IPS-NIHi11 (cell line): ENCODE measurements around the gene EEFSEC.
A peak's percentile ranks its signal among the peaks of the same experiment; 100 is the strongest.

Experiments
- DNase-seq: peaks from one replicate; pipeline ENCODE4 v3.0.0; 2012; ENCODE audit warnings: mixed read lengths, low spot score

The EEFSEC gene

DNA sequence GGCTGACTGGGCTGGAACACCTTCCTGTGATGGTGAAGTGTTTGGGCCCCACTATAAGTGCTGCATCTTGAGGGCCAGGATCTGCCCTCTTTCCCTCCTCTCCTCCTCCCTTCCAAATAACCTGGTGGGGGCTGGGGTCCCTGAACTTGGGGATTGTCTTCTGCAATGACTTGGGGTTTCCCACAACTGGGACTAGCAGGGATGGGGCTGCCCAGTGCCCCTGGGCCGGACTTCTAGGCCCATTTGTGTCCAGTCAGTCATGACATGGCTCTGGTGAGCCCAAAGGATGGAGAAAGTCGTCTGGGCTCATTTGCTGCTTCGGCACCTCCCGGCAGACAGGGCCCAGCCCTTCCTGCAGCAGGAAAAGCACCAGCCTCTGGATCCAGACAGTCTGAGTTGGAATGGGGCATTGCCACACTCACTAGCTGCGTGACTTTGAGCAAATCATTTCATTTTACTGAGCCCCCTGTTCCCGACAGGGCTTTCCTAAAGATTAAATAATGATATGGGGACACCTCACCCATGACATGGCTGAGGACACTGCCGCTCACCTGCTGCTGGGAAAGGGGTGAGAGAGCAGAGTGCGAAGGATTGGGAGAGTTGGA lies 200.2 kb downstream of the EEFSEC start:
- no peak for DNase-seq

DNA sequence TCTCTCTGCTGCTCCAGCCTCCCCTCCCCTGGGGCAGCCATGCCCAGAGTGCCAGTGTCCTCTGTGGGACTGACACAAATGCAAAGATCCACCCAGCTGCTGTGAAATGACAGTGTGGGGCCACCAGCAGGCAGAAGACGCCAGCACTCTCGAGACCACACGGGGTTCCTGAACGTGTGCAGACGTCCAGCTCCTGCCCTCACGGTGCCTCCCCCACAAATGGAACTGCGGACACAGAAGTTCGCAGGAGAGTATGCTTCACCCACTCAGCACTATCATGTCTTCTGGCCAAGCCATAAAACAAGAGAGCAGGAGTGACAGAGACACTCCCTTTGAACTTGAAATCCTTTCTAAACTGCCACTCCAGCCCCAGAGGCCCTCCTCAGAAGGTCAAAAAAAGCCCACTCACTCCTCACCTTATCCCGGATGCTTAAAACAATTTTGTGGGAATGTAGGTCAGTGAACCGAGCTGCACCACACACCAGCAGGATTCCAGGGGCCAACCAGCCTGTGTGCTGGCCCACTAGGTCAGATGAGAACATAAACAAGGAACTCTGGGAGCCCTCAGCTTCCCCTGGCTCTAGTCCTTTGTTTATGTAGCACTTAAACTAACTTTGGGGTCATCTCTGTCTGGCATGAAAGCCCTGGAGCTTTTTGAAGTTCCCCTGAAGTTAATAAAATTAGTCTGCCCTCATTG lies 200.9 kb downstream of the EEFSEC start:
- DNase-seq, result no peak

DNA sequence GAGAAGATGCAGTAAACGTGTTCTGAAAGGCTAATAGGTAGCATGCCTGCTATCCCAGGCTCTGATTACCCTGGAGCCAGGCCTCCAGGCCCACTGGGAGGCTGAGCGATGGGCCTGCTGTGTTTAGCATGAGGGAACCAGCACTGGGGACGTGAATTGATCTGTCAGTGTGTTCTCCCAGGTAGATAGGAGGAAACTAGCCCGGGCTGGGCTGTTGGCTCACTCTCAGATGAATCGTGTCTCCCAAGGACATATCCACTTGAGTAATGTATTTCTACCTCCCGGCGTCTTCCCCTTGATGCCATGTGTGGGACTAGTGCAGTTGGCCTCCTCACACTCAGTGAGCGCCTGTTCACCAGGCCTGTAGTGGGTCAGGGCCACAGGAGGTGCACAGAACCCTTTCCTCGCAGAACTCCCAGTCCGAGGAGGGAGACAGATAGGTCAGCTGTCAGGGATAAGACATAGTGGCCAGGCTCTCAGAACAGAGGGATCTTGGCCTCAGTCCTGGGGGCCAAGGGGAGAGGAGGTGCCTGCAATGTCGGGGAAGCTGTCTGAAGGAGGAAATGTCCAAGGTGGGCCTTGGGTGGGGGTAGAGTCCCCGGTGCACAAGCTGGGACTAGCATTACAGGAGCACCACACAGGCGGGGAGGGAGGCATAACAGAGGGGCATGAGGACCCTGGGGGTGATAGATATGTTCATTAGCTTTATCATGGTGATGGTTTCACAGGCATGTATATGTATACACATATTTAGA lies 201.7 kb downstream of the EEFSEC start:
- DNase-seq, result no peak

DNA sequence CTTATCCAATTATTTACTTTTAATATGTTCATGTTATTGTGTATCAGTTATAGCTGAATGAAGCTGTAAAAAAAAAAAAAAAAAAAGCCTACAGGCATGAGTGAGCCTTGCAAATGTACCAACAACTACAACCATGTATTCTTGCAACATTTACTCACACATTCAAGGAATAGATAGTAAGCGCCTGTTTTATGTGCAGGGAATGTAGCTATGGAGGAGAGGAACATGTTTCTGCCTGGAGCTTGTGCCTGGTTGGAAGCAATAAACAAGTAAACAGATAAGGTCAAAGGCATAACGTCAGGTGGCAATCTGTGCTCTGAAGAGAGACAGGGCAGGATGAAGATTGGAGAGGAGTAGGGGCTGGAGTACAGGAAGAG lies 202.2 kb downstream of the EEFSEC start:
- no peak for DNase-seq

DNA sequence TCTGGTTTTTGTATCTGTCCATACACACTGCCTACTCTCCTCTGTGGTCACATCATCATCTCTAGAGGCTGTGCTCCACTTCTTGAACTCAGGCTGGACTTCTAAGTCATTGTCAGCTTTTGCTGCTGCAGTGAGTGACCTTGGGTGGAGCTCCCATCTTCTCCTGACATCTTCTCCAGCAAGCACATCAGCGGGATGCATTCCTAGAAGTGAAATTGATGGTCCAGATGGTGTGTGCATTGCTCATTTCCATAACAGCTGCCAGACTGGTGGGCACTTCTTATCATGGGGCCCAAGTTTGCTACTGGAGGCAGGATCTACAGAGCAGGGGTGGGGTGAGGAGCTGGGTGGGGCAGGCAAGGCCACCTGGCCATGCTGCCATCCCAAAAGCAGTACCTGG lies 203.5 kb downstream of the EEFSEC start:
- DNase-seq, result no peak

DNA sequence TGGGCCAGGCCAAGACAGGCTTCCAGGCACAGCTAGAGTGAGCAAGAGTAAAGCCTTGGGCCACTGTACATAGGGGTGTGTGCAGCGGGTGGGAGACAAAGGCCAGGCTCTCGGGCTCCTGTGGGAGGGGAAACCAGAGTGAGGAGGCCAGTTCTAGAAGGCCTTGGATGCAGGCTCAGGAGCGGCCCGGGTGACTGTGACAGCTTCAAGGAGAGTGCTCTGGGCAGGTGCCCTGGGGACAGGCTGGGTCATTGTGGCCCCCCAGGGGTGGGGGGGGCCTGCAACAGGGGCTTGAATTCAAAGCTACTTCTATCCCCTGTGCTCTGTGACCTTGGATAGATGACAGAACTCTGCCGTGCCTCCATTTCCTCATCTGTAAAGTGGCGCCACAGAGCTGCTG lies 204.3 kb downstream of the EEFSEC start:
- DNase-seq, result no peak

DNA sequence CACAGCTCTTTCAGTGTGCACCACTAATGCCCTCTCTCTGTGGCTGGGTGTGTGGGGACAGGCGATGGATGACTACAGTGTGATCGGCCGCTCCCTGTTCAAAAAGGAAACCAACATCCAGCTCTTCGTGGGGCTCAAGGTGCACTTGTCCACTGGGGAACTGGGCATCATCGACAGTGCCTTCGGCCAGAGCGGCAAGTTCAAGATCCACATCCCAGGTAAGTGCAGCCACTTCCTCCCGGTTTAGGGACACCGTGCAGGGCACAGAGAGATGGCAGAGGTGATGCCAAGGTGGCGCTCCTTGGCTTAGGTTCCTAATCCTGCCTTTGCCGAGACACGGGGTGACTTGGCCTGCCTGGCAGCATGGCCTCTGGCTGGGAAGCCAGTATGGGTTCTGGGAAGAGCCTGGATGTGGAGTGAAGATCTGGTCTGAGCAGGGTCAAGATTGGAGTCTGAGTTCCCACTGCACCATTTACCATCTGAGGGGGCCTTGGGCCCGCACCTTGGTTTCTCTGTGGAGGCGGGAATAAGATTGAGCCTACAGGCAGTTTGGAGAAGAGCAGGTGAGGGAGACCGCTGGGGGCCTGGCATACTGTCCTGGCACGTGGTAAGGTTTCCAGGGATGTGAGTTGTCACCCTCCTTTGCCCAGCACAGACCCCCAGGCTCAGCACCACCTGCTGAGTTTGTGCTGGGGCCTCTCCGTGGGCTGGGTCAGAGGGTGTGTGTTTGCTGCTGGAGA lies 205.0 kb downstream of the EEFSEC start:
- DNase-seq, result no peak

DNA sequence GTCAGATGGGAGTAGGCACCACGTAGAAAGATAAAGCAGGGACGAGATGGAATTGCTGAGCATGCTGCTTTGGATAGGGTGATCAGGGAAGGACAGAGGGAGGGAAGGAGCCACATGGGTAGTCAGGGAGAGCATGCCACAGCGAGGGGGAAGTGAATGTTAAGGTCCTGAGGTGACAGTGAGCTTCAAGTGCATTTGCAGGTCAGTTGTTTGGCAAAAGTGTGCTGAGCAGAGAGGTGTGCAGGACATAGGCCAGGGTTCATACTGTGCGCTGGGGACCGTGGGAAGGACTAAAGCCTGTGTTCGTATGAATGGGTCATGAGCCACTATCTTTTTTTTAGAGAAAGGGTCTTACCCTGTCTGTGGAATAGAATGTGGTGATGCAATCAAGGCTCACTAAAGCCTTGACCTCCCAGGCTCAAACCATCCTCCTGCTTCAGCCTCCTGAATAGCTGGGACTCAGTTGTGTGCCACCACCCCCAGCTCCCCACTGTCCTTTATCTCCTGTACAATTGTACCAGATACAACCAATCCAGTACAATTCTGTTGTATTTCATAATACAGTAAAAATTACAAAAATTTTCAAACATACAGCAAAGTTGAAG lies 205.9 kb downstream of the EEFSEC start:
- no peak for DNase-seq

DNA sequence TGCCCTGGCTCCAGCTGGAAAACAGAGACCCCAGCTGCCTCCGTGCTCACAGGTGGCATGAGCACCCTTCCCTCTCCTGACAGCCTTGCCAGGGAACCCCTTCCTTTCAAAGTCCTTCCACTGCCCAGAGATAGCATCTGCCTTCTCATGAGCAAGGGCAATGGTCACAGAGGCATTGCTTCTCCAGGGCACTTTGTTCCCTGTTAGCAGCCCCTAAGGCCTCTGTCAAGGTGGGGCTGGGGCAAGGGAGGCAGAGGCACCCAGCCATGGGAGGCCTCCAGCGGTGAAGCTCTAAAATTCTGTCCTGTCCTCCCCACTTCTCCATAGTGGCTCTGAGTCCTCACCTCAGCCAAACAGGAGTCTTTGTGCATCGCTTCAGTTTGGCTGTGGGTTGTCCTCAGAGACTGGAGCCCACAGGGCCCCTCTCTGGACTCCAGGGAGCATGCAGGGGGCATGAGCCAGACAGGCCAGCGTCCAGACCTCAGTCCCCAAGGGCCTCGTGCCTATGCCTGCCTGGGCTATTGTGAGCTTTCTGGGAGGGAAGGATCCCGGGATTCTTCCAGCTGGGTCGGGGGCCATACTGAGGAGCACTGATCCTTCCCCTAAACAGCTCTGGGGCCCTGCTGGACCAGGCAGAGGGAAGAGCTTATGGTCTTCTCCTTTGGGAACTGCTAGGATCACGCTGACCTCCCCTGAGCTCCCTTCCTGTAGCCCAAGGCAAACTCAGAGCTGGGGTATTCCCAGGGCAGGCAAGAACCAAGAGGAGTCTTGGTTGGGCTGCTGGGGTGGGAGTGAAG lies 206.8 kb downstream of the EEFSEC start:
- DNase-seq, result no peak

DNA sequence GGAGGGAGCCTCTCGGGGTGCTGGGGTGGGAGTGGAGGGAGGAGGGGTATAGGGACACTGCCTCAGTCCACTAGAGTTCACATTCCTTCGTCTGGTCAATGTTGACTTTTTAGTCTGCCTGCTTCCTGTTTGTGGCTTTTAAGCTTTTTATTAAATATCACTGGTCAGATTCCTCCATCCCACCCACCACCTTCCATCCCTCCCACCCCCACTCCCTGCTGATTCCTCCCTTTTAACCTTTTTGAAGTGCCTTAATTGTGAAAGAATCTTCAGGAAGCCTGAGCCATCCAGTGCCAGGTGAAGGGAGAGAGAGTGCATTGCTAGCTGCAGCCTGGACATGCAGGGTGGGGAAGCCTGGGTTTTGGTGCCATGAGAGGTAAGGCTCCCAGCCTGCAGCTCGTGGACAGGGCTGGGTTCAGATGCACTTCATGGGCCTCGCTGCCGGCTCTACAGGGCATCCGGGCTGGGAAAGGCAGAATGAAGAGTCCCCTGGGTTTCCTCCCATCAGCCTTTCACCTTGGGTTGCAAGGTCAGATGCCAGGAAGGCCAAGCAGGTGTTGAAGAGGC lies 207.5 kb downstream of the EEFSEC start:
- DNase-seq, result no peak

DNA sequence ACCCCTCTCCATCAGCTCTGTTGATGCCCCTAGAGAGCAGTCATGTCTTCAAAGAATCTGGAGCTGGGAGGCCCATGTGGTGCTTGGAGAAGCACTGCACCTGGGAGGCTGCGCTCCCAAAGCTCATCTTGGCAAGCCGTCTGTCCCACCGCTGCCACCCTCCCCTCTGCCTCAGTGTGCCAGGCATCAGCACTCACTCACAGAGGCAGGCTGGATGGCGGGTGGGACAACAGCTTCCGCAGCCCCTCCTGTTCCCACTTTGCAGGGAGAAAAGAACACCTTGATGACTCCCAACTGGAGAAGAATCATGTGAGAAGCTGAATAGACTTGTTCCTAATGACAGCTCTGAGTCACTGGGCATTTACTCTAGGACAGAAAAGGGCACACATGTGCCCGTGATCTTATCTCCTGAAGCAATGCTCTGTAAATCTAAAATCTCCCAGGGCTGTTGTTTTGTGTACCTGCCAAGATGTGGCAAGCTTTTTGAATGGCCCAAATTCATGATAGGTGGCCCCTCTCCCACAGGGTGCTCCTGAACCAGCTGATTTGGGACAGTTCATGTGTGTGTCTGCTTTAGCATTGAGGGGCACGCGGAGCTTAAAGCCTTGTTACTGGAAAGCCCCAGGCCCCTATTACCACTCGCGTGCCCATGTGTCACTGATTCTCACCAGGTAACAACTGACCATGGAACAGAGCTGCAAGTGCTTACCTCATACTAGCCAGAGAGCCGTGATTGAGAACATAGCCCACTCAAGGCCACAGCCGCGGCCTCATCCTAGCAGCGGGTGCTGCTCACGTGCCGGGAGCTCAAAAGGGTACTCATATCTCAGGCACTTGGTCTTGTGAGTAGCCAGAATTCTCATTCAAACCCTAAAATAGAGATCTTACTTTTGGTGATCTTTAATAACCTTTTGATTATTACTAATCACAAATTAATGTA lies 209.0 kb downstream of the EEFSEC start:
- no peak for DNase-seq

DNA sequence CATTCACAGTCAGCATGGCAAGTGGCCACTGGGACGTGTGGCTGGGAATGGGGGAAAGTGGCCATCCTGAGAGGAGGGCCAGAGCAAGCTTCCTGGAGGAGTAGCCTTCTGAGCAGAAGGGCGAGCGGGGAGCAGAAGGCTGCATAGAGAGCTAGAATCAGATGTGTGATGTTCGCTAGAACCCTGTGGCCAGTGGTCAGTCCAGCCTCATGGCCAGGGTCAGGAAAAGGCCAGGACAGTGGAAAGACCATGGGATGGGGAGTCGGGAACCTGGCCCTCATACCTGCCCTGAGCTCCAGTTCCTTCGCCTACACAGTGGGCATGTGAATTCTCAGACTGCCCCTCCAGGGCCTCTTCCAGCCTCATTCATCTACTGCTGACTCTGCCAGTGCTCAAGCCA lies 211.0 kb downstream of the EEFSEC start:
- DNase-seq, result no peak

DNA sequence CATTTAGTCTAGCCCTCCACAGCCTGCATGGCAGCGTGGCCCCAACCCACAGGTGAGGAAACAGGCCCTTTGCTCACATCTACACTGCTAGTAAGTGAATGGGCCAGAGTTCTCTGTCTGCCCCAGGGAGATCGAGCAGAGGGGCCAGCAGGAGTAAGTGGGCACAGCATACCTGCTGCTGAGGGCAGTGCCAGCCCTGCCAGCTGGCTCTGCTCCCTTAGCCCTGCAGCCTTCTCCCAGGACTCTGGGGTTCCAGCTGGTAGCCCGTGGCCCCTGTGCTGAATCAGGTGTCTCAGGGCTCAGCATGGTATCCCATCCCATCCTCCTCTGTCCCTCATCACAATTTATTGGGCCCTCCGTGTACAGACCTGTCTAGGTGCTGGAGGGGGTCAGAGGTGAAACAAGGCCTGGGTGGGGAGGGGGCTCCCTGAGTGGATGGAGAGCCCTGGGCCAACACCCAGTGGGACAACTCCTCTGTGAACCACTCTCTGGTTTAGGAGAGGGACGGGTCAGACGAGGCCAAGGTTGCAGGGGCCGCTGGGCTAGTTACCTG lies 211.6 kb downstream of the EEFSEC start:
- DNase-seq, result no peak

DNA sequence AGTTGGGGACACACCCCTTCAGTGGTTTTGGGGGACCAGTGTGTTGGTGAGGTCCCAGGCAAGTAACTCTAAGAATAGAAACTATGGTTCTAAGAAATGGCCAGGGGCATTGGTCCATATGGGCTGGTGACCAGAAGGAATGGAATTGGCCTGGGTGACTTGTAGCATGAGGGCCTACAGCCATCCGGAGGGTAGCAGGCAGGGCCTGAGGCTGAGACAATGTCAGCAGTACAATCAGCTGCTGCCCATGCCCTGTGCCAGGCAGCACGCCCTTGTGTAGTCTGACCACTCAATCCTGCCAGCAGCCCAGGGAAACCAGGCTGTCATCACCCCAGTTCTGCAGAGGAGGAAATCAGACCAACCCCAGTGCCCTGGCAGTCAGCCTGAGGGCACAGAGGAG lies 212.9 kb downstream of the EEFSEC start:
- no peak for DNase-seq

DNA sequence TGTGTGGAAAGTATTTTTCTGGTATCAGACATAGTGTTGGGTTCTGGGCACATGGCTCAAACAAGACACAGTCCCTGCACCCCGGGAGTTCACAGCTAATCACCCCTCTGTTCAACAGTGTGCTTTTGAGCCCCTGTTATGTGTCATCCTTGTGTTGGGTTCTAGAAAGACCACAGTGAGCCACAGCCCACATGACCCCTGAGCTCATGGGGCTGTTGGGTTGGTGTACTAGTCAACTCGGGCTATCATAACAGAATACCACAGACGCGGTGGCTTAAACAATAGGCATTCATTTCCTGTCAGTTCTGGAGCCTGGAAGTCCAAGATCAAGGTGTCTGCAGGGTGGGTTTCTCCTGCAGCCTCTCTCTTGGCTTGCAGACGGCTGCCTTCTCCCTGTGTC lies 213.4 kb downstream of the EEFSEC start:
- DNase-seq, result no peak

DNA sequence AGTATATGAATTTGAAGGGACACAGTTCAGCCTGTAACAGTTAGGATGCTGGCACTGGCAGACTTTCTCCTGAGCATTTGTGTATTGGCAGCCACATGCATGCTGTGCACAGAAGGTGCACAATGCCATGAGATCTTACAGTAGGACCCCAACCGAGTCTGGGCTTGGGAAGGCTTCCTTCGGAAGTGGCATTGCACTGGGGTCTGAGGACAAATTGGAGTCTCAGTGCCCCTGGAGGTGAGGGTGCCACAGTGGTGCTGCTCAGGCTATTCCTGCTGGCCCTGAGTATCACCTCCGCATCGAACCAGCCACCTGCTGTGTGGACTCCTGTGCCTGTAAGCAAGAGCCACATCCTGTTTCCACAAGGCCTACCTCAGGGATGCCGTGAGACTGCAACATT lies 213.9 kb downstream of the EEFSEC start:
- DNase-seq, result no peak

DNA sequence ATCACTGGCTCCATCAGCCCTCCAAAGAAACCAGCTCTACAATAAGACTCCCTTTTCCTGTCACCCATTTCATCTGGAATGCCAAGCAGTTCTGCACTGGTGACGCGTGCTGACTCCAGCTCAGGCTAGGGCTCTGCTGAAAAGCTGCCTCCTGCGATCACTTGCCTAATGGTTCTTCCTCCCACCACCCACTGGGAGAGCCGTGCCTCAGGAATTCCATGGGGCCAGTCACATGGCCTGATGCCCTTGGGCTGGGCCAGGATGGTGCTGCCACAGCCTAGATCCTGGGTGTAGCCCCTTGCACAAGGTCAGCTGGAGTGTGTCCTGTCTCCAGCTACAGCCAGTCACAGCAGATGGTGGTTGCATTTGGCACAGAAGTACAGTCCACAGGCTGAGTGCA lies 214.5 kb downstream of the EEFSEC start:
- peak; percentile 61 for DNase-seq

DNA sequence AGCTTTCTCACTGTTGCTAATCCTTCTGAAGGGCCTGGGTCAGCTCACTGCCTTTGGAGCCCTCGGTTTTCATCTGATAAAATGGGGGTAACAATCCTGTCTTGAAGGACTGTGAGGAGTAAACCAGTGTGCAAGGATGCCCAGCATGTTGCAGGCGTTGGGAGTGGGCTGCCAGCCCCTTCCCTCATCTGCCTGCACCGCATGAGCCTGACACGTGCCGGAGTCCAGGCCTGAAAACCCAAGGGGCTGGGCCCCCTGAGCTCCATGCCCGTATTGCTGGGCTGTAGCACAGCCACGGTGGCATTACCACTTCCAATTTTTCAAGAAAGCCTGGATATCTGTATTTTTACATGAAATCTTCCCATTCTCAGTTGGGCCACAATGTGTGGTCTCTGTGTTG lies 215.3 kb downstream of the EEFSEC start:
- no peak for DNase-seq

DNA sequence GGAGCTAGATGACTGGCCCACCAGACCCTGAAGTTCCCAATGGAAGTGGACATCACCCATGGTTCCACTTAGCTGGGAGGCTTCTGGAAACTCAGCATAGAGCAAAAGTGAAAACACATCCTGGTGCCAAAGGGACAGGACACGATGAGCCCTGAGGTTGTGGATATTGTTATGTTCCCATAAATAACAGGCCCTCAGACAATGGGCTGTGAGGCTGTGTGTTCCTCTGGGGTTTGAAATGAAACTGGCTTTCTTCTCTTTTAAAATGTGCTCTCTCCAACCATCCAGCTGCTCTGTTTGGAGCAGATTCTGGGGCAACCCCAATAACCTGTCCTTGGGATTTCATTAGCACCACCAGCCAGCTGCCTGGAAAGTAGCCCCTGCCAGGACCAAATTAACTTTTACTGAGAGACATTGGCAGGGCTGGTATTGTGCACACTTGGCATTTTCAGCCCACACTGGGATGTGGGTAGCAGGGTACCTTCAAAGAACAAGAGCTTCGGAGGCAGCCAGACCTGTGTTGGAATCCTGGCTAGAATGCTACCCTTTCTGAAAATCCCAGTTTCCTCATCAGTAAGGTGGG lies 215.9 kb downstream of the EEFSEC start:
- no peak for DNase-seq
